HG03342 (cell line): ENCODE data around the gene PRKAG2.

ENCODE experiments used
- ATAC-seq: cut with Tn5 transposase; IDR thresholded peaks from one replicate; pipeline ENCODE4 v1.9.1; 2021; ENCODE audit warnings: mild to moderate bottlenecking, moderate library complexity; ENCODE audit not compliant: unreplicated experiment

The PRKAG2 gene

DNA sequence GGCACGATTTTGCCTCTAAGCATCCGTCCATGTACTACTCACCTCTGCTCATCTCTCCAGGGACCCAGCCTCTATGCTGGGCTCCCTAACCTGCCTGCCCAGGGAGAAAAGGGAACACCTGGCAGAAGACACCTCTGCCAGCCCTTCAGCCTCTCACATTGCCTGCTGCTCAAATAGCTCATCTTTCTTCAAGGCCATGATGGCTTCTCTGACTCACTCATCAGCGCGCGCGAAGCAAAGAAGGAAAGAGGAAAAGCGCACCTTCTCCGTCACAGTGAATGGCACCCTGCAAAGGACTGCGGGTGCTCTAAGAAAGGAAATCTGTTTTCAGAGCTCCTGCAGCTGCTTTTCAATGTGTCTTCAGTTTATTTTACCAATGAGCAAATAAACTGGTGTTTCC, 174.0 kb downstream of the PRKAG2 start:
- no peak for ATAC-seq

DNA sequence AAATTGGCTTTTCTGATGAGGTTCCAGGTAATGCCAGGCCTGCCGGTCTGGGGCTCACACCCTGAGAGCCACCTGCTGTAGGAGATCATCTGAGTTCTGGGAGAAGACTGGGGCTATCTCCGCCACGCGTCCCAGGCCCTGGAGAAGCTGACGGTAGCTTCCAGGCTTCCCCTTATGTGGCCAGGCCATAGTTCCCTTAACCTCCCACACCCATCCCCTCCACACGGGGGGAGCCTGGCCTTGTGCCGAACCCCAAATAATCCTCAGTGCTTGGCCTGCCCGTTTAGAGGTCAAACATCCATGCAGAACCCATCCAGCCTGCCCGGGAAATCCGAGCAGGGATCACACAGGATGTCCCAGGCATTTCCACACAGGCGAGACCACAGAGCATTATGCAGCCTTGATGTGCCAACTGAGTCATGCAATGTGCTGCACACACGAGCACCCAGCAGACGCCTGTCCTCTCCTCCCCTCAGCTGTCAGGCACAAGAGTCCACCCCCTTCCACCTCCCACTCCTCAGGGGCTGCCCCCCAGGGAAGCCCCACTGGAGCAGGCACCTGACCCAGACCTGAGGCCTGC, 176.2 kb downstream of the PRKAG2 start:
- ATAC-seq, result no peak

DNA sequence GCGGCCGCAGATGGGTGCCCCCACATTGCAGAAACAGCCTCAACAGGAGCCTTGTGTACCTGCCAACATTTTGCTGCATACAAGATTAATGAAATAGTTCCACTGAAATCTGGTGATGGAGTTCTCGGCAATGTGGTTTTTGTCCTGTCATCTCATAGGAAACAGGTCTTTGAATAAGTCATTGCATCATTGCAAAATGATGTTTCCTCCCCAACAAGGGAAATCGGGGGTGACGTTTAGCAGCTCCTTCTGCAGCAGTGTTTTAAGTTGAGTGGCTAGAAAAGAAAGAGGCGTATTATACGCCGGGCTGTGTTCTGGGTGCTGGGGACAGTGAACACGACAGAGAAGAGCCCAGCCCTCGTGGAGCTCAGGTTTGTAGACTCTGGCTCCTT, 177.0 kb downstream of the PRKAG2 start:
- ATAC-seq, result no peak

DNA sequence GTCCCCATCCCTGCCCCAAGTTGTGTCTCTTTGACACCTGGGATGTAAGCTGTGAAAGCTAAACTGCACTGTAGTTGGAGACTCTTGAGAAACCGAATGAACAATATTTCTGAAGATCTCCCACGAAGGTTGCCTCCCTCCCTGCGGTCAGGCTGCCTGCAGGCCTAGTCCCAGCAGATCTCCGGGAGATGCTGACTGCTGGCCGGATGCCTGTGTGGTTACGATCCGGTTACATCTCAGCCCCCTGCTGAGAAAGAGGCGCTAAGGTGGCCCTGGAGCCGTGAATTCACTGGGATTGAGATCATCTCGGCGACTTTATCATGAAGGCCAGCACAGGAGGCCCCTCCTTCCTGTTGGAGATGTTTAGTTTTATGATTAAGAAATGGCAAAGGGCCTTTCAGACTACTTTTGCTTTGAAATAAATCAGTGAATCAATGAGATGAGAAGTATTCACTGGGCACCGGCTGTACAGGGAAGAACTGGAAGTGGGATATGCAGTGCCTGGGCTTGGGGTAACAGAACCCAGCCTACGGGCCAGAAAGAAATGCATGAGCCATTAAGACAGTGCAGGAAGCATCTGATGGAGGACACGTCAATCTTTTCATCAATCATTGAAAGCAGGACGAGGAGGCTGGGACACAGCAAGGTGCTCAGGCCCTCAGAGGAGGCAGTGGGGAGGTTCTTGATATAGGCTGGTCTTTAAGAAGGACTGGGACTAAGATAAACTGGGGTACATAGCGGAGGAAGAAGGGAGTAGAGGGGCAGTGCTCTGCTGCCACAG, 177.6 kb downstream of the PRKAG2 start:
- ATAC-seq, result no peak

DNA sequence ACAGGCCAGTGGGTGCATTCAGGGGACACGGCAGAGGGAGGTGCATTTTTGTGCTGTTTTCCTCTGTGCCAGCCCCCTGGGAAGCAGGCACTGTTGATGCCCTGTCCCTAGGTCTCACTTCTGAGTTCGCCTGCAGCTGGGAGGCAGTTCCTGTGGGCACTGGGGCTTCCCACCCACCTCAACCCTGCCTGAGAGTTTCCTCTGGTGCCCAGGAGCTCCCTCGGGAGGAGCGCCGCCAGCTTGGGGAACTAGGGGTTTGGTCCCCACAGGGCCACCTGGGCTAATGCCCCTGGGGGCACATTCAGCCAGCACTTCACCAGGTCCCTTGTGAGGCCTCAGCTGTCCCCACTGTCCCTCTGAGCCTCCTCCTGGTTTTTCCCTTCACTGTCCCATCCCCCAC, 179.0 kb downstream of the PRKAG2 start:
- ATAC-seq, result no peak

DNA sequence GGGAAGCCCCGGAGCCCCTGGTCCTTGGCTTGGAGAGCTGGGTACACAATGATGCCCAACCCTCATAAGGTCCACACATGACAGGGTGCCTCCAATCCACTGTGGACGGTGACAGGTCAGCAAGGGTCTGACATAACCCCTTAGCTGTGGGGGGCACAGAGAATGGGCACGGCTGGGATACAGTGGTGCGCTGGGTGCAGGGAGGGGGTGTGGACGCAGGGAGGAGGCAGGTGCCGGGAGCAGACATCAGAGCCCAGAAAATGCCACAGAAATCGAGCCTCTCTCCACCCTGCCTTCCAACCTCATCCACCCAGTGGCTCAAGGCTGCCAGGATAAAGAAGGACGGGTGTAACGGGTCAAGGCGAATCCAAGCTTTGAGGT, 179.4 kb downstream of the PRKAG2 start:
- no peak for ATAC-seq

DNA sequence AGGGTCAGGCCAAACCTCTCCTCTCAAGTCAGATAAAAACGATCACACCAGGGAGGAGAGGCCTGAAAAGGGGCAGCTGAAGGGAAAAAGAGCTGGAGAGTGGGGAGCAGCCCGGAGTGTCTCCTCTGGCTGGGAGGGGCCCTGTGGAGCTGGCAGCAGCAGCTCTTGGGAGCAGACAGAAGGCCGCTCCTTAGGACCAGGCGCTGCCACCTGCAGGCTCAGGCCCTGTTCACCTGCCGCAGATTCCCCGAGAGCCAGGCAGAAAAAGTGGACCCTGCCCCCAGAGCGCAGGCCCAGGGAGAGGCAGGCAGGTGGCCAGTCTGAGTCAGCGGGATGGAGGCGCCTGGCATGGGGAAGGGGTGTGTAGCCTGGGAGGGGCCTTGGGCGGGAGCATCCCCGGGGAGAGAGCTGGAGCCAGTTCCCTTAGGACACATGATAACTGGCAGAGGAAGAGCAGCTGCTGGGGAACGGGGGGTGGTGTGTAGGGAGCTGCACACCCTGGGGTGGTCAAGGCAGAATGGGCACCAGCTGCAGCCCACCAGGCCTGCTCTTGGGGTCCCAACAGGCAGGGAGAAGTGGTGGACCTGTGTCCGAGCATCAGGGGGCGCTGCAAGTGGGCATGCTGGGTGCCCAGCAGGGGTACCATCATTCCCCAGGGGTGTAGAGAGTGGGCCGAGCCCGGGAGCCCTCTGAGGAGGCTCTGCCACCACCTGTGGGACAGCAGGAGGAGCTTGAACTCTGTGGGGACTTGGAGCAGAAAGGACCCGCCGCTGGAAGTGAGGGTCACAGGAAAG, 180.0 kb downstream of the PRKAG2 start:
- no peak for ATAC-seq

DNA sequence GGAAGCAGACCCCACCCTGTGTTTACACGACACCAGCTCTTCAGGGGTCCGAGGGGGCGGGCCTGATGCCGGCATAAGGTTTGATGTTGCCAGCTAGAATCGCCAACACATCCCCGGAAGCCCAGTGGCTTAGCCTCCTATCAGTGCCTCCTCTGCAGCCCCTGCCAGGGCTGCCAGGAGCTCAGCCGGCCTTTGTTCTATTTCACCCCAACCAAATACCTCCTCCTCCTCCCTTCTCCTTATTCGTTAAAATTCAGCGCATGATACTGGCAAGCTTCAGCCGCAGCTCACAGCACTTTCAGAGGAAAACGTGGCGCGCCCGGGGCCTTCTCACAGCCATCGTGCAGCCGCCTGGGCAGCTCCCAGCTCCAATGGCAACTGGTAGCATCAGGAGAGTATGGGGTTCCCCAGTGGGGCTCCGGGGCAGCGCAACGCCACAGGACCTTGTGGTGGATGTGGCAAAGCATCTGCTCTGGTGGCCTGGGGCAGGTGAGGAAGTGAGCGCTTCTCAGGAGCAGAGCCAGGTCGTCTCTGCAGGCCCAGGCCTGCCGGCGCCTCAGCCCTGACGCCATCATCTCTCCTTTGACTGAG, 180.9 kb downstream of the PRKAG2 start:
- ATAC-seq, result no peak

DNA sequence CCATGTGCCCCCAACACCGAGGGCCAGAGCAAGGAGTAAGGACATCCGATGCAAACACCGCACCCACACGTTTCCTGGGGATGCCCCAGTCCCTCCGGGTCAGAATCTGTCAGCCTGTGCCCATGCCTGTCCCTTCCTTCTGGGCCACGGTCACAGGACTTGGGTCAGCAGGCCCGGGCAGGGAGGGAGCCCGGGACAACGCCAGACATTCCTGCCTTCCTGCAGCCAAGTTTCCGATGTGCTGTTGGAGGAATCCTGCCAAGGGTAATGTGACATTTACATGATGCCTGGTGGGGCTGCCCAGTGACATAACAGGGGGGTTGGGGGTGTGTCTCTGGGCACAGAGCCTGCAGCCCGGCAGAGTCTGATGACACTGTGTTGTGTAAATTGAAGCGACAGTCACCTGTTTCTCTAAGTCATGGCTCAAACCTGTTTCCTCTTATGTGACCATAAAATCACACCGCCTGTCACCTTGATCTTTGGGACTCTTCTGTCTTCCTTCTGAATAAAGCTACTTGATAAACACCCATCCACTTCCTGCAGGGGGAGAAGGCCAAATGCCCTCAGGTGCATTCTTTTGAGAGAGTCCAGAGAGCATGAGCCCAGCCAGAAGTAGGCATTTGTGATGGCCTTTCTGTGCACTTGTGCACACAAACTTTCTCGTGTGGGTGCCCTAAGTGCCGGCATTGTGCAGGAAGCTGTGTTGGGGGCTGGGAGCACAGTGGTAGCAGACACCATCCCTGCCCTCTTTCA, 181.9 kb downstream of the PRKAG2 start:
- no peak for ATAC-seq

DNA sequence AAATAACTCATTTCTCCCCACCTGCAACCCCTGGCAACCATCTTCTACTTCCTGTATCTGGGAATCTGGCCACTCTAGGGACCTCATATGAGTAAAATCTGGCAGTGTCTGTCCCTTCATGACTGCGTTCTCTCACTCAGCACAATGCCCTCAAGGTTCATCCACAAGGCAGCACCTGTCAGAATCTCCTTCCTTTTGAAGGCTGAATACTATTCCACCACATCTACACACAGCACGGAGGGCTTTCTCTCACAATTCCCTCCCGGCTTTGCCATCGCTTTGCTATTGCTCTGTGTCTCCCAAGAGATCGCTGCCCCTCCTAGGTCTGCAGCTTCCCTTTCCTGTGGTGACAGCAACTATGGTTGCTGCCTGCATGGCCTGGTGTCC, 182.5 kb downstream of the PRKAG2 start:
- ATAC-seq, result no peak

DNA sequence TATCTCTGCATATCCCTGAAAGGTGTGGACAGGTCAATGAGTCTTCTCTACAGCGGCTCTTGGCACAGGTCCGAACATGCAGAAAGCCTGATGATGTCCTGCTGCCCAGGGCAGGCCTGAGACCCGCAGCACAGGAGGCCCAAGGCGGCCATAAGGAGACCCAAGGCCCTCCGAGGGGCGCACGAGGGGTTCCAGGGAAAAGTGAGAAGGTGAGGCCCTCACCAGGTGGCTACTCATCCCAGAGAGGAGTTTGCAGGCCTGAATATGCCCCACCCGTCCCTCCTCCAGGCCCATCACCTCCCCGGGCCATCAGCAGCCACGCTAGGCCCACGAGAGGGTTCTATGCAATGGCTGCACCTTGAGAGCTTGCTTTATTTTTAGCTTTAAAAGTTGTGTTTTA, 183.8 kb downstream of the PRKAG2 start:
- no peak for ATAC-seq

DNA sequence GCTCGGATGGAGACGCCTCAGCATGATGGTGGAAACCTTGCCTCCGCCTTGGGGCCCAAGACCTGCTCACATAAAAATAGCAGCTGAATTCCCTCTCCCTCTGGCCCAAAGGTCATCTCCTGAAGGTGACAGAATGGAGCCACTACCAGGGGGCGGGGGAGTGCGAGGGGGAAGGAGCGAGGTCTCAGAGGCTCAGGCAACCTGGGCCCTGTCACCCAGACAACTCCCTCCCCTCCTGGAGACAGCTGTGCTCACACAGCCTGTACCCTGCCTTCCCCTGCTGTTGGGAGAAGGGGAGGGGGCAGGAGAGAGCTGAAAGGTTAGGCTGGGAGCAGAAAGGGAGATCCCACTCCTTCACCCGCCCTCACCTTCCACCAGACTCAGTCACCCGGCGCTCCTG, 184.2 kb downstream of the PRKAG2 start:
- ATAC-seq, result no peak

DNA sequence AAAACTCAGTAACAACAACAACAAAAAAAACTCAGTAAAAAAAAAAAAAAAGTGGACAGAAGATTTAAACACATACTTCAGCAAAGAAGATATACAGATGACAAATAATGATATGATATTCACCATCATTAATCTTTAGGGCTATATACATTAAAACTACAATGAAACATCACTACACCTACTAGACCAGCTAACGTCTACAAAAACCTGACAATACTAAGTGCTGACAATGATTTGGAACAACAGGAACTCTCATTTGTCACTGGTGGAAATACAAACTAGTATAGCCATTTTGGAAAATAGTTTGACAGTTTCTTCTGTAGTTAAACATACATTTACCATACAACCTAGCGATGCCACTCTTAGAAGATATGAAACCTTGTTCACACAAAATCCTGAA, 185.5 kb downstream of the PRKAG2 start:
- ATAC-seq, result no peak

DNA sequence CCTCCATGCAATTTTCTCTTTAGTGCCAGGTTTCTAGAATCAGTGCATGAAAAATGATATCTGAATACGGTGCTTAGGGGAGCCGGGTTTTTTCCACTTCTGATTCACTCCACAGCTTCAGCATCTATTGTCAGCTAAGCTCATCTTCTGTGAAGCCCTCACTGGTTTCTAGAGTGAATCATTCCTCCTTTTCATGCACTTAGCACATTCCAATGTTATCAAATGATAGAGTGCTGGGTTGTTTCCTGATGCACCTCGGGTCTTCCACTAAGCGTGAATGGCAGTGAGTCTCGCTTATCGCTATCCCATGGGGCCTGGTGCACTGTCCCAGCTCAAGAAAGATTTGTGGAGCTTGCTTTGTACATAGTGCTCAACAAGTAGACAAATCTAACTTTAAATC, 186.3 kb downstream of the PRKAG2 start:
- ATAC-seq, result no peak

DNA sequence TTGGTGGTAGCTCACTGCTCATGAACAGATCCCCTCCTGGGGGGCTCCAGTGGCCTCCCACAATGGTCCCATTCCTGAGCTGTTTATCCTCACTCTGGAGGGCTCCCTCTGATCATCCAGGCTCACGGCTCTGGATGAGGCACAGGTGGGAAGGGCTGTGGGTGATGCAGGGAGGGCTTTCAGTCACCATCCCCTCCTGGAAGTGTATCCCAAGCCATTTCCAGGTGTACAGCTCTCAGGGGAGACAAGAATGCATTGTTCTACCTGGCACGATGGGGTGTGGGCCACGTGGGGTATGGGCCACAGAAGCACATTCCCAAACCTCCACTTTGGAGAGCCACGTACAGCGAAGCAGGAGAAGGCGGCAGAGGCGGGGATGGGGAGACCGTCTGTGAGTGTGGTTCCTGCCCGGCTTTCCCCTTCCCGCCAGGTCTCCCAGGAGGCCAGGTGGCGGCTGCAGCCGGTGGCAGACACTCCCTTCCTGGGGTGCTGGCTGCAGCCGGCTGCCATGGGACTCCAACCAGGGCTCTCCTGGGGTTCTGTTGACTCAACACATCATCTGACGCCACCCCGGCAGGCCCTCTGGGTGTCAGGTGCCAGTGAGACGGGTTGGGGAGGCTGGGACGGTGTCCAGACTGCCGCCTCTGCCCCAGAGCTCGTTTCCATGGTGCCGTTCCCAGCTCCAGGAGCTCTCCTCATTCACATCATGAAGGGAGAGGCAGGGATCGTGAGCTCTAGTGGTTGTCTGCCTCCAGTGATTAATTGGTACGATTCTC, 187.5 kb downstream of the PRKAG2 start:
- no peak for ATAC-seq

DNA sequence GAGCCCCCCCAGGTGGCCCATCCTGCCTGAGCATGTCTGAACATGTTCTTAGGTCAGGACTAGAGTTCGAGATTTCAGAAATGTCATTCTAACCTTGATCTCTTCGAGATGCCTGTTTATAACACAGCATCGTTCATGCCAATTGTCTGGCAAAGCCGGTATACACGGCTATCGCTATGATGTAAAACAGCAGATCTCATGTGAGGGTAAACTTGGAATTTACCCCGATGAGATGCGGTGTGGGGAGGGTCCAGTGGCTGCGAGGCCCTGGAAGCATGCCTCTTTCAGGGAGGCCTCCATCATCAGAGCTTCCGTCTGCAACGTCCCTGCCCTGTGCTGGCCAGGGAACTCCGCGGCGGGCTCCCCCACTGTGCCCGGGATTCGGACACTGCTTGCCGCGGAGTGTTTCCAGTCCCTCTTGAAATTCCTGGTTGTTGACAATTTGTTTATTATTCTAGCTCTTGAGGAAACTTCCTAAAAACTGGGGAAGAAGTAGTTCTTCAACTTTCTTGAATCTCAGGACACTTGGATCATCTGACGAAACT, 188.6 kb downstream of the PRKAG2 start:
- no peak for ATAC-seq

DNA sequence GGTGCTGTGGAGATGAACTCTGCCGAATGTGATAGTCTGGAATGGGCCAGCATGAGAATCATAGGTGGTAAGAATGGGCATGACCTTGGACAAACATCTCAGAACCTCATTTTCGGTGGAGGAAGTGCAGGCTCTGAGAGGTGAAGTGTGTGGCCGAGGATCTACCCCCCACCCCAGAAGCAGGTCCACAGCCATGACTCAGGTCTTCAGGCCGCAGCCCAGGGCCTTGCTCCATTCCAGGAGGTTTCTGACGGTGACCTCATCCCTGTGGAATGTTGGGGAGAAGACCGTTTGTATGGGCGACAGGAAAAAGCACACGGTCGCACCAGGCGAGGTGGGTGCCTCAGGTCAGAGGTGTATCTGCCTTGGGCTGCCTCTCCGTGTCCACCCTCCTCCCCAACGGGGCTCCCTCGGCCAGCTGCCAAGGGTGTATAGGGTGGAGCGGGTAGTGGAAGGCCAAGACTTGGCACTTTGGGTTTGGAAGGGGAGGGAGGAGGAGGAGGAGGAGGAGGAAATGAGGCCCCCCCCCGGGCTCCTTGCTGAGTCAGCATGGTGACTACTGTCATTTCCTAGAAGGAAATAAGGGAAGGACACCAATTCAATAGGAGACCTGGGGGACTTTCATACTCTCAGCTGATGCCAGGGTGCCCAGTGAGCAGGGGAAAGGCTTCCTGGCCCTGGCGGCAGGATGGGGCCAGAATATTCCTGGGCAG, 189.2 kb downstream of the PRKAG2 start:
- no peak for ATAC-seq

DNA sequence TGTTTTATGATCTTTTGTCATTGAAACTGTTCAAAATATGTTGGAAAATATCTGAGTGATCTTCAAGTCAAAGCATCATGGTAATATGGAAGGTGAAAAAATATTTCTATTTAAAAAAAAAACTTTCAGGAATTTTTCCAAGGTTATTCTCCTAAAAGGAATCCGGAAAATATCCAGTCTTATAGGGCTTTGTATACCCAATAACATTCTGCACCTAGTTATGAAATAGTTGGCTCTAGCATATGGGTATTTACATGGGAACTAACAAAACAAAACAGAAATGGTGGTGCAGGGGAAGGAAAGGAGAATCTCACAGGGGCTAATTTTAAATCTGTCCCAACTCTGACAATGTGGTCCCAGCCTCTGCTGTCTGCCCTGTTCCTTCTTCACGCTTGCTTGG, 190.1 kb downstream of the PRKAG2 start:
- ATAC-seq, result no peak

DNA sequence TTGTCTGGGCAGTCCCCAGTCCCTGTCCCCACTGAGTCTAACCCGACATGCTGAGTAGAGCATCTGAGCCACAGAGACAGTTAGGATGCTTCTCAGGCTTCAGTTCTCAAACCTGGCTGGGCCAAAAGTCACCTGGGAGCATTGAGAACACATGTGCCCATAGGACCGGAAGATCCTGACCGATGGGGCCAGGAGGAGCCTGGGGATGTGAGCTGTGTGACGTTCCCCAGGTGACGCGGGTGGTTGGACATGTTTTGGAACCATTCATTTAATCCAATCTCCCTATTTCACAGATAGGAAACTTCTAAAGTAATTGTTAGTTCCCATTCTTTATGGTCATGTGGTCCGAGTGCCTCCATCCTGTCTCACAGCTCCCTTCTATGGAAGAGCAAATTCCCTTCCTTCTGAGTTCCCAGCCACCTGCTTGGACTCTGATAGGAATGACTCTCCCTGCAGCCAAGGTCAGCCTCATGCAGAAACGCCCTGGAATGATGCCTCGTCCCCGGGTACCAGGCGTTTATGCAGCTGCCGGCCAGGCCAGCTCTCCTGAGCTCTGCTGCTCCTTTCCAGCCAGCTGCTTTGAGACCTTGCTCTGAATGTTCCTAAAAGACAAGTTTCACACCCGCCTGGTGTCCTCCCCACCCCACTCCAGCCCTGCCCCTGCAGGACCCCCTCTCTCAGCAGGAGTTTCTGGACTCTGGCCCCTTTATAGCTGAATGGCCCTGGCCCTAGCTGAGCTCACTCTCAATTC, 190.7 kb downstream of the PRKAG2 start:
- ATAC-seq, result no peak
